CD4-positive, alpha-beta T cell treated with Interleukin-6 for 4 hours (primary cell): ENCODE measurements around the gene ITPR2.

Experiments
- DNase-seq: peaks from one replicate; pipeline ENCODE4 v3.0.0-alpha.2; 2020; ENCODE audit warnings: mixed read lengths

ITPR2 gene

GRCh38 chr12:26728205-26729050, 104.6 kb downstream of the ITPR2 start:
- DNase-seq, result no peak

DNA sequence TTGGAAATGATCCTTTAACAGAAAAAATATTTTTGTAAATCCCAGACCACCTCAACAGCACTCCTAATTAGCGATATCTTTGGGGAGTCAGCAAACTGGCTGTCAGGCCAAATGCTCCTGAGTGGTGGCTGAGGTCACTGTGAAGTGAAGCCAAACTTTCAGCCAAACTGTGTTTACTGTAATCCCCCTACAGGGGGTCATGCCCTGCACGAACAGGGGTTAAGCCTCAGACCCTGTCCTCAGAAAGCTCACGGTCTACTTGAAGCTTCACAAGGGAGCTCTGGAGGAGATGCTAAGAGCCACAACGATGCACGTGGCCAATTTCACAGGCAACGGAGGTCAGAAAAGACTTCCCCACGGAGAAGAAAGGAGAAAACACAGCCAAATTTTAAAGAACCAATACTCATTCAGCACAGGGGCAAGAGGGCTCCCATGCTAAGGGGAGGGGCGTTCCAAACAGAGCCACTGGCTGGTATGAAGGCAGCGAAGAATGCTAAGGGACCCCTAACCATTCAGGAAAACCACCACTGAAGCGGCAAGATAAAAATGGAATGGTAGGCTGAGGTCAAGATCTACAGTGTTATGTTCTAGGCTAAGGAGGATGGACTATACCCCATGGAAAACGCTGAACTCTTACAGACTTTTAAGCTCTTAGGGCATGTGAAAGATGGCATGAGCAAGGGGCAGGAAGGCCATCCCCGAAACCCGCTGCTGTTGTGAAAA, 105.4 kb downstream of the ITPR2 start:
- no peak for DNase-seq

GRCh38 chr12:26726956-26727355, 106.0 kb downstream of the ITPR2 start:
- no peak for DNase-seq

- no peak for DNase-seq
Observed at GRCh38 chr12:26725276-26725916, 107.6 kb downstream of the ITPR2 start.

DNA sequence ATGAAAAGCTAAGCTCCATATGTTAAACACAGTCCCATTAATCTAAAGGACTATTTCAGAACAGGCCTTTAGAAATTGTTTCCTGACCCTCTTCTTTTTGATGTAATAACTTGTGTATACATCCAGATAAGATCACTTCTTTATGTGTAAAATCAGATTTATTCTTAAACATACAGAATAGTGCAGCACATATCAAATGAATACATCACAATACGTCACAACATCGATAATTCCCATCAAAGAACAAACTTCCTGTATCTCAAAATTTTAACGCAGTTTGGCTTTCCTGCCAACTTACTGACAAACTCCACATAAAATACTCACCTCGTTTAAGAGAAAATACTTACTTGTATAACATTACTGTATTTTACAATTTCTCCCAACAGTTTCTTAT, 108.7 kb downstream of the ITPR2 start:
- no peak for DNase-seq

GRCh38 chr12:26723379-26724308, 109.3 kb downstream of the ITPR2 start:
- DNase-seq, result no peak

DNA sequence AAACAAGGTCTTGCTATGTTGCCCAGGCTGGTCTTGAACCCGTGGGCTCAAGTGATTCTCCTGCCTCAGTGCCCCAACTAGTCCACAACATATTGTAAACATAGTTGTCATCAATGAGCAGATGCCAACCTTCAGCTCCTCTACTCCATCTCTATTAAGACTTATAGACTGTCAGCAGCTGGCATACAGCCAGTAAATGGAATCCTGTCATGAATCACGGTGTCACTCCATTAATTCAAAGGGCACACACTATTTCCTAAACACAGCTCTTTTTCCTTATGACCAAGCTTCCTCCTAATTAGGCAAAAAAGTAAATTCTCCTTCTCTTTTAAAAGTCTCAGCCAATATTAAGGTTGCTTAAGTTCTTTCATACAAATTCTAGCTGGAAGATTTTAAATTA, 111.2 kb downstream of the ITPR2 start:
- no peak for DNase-seq

- DNase-seq, result no peak
Observed at GRCh38 chr12:26719852-26720251, 113.1 kb downstream of the ITPR2 start.

DNA sequence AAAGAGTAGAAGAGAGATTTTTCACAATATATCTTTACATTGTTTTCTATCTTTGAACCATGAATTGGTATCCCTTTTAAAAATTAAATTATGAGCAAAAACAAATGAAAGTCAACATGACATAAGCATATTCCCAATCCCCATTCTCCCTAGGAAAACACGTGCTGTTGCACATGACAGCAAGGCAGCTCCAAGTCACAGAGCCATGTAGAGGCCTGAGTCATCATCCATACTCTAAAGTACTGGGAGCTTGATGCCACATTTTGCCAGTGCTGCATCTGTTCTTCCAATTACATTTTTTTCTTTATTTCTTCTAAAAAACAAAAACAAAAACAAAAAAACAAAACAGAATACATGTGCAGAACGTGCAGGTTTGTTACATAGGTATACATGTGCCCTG, 115.2 kb downstream of the ITPR2 start:
- no peak for DNase-seq

DNA sequence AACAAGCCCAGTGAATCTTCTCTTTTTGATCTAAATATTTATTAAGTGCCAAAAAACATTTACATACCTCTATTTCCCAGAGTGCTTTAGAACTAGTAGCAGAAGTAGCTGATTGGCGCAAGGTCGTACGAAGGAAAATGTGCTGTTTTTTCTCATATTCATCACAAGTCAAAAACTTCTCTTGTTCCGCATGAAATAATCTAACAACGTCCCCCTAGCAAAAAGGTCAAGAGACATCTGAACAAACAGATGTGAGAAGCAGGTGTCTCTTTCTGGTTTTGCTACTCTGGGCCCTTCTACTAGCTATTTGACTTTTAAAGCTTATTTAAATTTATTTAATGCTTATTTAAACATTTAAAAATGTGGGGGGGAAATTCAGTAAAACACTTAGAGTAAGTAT, 117.8 kb downstream of the ITPR2 start:
- no peak for DNase-seq

DNA sequence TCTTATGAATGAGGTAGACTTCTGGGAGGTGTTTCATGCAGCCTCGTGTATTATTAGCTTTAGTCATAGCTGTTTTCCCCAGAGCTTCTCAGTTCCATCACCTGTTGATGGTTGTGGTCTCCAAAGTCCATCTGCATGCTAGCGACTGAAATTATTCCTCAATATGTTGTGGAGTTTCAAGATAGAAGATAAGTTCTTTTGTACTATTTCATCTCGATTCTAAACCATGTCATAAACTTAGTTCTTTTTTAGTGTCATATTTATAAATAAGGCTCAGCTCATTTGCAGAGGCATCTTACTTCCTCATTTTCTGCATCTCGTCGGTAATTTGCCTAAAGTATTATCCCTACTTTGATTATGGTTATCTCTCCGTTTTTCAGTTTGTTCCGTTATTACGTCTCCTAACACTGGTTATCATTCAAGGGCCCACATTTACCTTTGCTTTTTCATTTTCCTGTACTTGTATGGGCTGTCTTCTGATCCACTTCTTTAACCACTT, 119.1 kb downstream of the ITPR2 start:
- DNase-seq, result no peak

GRCh38 chr12:26712892-26713291, 120.1 kb downstream of the ITPR2 start:
- no peak for DNase-seq

- no peak for DNase-seq
Observed at GRCh38 chr12:26711569-26711968, 121.4 kb downstream of the ITPR2 start.

- no peak for DNase-seq
Observed at GRCh38 chr12:26711072-26711471, 121.9 kb downstream of the ITPR2 start.

GRCh38 chr12:26705851-26706250, 127.1 kb downstream of the ITPR2 start:
- DNase-seq, result no peak

GRCh38 chr12:26704684-26705460, 128.1 kb downstream of the ITPR2 start:
- DNase-seq, result no peak

GRCh38 chr12:26704214-26704613, 128.8 kb downstream of the ITPR2 start:
- DNase-seq, result no peak

GRCh38 chr12:26702741-26703140, 130.3 kb downstream of the ITPR2 start:
- no peak for DNase-seq

DNA sequence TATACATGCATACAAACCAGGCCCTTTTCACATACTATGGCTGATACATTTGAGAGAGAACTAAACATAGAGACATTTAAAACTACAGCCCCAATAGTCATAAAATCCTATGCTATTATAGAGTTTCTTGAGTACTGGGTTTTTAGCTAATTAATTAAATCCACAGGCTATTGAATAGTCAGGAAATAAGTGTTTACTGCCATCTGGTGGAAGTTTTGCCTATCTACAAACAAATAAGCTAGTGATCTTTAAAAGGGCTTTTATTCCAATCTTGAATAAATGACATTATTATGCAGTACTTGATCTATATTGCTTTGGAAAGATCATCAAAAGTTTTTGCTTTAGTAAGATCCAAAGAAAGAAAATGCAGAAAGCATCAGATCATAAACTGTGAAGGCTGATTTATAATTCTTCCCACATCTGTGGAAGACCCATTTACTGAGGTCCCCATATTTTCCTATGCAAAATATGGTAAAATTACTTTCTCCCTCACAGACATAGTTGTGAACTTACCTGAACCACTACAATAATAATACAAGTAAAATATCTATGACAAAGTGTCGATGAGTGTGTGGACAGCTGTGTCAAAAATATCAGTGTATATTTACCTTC, 131.3 kb downstream of the ITPR2 start:
- DNase-seq, result no peak

DNA sequence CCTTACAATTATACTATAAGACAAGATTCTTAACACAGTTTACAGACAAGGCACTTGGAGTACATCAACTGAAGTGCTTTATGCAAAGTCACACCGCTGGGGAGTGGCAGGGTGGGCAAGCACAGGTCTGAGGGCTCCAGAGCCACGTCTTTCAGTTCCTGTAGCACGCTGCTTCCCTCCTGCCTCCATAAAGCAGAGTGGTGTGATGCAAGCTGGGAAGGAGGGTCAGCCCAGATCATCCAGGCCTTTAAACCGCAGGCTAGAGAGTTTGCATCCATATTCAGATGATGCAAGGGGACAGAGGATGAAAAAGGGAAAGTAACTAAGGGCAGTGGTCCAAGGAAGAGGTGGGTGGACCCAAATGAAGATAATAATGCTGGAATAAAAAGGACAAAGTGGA, 132.6 kb downstream of the ITPR2 start:
- DNase-seq, result no peak

DNA sequence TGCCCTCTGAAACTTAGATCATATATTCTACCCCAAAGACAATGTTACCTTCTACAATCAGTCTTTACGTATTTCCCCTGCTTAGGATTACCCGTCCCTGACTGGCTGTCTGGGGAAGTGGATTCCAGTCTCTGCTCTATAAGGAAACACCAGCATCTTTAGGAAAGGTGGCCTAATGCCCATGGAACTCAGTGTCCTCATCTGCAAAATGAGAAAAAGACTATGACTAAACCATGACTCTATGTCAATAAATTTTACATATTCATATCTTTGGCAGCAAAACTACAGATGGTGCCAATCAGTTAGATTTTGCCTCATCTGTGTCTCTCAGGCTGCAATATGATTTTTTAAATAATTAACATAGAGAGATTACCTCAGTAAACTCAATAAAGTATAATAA, 133.8 kb downstream of the ITPR2 start:
- DNase-seq, result no peak
